NCI-H82 (cell line): Measurements from ENCODE around the gene KDF1.
A peak's percentile ranks its signal among the peaks of the same experiment; 100 is the strongest.
"Not testable (repeated sequence)": the region's sequence is repeated elsewhere in the genome, so short reads cannot be mapped to it uniquely, and the experiment has no call there.

ENCODE experiments used
- DNase-seq: peaks from one replicate; lab custom pipeline; 2025; lab: John Stamatoyannopoulos, UW

Gene KDF1

DNA sequence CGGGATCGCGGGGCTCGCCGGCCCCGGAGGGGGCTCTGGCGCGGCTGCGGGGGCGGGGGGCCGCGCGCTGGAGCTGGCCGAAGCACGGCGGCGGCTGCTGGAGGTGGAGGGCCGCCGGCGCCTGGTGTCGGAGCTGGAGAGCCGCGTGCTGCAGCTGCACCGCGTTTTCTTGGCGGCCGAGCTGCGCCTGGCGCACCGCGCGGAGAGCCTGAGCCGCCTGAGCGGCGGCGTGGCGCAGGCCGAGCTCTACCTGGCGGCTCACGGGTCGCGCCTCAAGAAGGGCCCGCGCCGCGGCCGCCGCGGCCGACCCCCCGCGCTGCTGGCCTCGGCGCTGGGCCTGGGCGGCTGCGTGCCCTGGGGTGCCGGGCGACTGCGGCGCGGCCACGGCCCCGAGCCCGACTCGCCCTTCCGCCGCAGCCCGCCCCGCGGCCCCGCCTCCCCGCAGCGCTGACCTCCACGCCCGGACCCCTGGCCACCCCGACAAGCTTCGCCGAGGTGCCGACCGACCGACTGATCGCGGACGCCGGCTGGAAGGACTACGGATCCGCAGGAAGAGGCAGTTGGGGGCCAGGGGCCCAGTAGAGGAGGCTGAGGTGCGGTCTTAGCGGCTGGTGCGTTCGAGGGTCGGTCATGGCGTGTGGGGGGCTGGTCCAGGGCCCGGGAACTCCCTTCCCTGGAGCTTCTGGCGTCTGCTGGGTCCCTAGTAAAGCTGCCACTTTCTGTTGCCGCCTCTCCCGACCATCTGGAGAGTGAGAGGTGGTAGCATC is 33.9 kb upstream of the KDF1 start:
- peak; percentile 62 for DNase-seq

- peak; percentile 93 for DNase-seq
These were observed 33.2 kb upstream of the KDF1 start, which contains the start of gene TRNP1 for GRCh38 chr1:26993237-26994019. TRNP1 (plus strand) TSS chr1:26993692; CDS start chr1:26993787, 95 bp downstream.

DNA sequence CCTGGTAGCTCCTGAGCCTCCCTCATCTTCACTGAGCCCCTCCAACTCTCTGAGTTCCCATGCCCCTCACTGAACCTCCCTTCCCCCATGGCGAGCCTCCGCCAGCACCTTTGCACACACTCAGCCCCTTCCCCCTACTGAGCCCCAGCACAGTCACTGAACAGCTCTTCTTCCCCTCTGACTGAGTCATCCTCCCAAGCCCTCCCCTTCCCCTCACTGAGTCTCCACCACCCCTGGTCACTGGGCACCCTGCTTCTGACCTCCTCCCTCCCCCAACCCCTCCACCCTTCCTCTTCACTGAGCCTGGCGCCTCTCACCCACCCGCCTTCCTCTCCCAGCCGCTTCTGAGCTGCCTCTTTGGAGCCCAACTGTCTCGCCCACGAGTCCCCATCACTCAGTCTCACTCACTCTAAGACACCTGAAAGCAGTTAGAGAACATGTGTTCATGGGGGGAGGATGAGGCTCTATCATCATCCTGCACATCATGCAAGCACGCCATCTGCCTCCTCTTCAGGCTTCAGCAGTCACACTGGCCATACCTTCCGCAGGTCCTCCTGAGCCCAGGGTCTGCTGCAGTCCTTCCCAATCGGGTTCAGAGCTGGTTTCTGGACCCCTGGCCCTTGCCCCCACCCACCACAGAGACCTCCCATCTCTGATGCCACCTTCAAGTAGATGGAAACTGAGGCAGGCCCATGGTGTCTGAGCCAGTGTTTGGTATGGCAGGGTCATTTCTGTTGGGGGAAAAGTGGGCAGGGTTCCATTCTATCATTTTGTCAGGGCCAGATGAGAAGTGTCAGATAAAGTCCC is 31.2 kb upstream of the KDF1 start:
- DNase-seq: peak; percentile 95

DNA sequence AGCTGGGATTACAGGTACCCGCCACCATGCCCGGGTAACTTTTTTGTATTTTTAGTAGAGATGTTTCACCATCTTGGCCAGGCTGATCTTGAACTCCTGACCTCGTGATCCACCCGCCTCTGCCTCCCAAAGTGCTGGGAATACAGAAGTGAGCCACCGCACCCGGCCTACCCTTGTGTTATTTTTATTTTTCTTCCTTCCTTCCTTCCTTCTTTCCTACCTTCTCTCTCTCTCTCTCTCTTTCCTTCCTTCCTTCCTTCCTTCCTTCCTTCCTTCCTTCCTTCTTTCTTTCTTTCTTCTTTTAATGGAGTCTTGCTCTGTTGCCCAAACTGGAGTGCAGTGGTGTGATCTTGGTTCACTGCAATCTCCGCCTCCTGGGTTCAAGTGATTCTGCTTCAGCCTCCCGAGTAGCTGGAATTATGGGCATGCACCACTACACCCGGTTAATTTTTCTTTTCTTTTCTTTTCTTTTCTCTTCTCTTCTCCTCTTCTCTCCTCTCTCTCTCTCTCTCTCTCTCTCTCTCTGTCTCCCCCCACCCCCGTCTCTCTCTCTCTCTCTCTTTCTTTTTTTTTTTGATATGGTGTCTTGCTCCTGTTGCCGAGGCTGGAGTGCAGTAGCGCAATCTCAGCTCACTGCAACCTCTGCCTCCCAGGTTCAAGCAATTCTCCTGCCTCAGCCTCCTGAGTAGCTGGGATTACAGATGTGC is 29.3 kb upstream of the KDF1 start:
- not testable (repeated sequence) for DNase-seq

DNA sequence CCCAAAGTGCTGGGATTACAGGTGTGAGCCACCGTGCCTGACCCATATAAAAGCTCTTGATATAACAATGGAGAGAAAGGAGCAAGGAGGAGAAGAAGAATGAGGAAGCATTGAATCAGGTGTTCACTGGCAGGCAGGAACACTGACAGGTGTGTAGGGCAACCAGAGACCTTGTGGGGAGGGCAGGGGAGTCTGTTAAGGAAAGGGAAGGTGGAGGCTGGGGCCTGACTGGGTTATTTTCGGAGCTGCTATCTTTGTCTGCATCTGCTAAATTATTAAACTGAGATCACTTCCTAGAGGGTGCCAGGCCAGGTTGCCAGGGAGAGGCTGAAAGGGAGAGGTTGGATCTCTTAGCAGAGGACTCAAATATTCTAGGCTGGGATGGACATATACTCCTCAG is 26.4 kb upstream of the KDF1 start:
- DNase-seq: no peak

GRCh38 chr1:26984291-26984690 is 24.0 kb upstream of the KDF1 start:
- DNase-seq: no peak

DNA sequence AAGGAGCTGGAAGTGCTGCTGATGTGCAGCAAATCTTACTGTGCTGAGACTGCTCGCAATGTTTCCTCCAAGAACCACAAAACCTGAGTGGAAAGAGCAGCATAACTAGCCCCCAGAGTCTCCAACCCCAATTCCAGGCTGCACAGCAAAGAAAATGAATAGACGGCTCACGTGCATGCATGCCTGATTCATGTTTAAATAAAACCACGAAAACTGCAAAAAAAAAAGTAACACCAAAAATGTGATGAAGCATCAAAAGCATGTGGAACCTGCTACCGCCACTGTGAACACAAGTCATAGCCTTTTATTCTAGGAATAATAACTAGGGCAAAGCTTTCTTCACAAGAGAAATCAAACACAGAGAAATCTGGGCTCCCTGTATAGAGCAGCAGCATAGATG is 23.6 kb upstream of the KDF1 start:
- DNase-seq: no peak

DNA sequence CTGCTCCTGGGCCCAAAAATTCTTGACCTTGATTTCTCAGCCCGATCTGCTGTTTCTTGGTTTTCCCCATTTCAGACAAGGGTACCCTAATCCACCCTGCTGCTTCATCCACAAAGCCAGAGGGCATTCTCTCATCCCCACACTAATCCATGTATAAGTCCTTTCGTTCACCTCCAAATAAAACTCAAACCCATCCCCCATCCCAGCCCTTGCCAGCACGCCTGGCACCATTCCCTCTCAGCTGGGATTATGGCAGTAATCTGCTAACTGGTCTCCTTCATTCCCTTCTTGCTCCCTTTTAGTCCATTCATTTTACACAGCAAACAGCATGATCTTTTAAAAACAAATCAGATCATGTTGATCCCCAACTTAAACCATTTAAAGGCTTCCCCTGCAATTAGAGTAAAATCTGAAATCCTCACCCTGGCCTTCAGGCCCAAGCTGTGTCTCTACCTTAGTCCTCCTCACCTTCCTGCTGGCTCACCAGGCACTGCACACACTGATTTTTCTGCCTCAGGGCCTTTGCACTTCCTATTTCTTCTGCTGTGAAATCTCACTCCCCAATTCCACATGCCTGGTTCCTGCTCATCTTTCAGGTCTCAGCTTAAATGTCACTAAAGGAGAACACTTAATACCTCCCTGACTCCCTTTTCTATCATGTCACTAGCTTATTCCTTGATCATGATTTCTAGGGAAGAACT is 21.0 kb upstream of the KDF1 start:
- peak; percentile 99 for DNase-seq

DNA sequence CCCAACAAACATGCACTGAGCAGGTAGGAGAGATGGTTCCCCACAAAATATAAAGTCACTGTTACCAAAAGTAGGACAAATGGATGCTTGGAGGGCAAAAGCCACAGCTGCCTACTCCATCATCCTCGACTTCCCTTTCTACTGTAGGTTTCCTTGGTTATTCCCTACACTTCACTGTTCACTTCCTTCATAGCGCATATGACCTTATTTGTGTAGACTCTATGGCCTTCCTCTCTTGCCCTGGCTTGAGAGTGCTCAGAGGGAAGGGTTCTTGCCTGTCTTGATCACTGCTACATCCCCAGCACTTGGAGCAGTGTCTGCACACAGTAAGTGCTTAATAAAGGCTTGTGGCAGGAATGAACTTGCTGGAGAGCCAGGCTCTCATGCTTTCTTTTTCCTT is 18.6 kb upstream of the KDF1 start:
- DNase-seq: no peak

GRCh38 chr1:26976621-26977510 is 16.6 kb upstream of the KDF1 start:
- no peak for DNase-seq

- no peak for DNase-seq
These were observed 12.6 kb upstream of the KDF1 start for GRCh38 chr1:26972821-26973220.

GRCh38 chr1:26972390-26972789 is 12.1 kb upstream of the KDF1 start:
- no peak for DNase-seq

- DNase-seq: no peak
These were observed 11.3 kb upstream of the KDF1 start for GRCh38 chr1:26971590-26971989.

- peak; percentile 64 for DNase-seq
These were observed 10.5 kb upstream of the KDF1 start for GRCh38 chr1:26970810-26971209.

DNA sequence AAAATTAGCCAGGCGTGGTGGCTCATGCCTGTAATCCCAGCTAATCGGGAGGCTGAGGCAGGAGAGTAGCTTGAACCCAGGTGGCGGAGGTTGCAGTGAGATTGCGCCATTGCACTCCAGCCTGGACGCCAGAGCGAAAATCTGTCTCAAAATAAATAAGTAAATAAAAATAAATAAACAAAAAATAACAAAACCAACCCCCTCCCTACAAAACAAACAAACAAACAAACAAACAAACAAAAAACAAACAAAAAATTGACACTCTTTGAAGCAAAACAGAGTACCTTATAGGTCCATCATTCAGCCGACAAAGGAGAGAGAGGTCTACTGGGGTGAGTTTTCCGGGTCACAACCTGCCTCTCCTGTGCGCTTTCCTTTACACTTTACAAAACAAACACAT is 5.4 kb upstream of the KDF1 start:
- DNase-seq: no peak

GRCh38 chr1:26965213-26965612 is 4.9 kb upstream of the KDF1 start:
- DNase-seq: no peak

GRCh38 chr1:26961826-26962225 is 1.6 kb upstream of the KDF1 start:
- no peak for DNase-seq

GRCh38 chr1:26960625-26960966 is 328 bp upstream of the KDF1 start:
- DNase-seq: no peak

DNA sequence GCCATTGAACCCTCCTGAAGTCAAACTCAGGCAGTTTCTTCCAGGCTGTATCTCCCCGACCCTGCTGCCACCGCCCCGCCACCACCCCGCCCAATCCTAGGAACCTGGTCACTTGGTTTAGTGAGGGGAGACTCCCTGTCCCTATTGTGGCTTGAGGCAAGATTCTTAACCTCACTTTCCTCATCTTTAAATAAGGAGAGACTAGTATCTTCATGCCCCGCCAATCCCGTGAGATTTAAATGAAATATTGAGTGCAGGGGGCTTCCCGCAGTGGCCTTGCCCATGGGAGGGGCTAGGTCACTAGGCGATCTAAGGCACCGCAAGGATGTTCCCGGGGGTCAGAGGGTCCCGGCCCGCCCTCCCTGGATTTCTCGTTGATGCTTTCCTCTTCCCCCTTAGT is 998 bp downstream of the KDF1 start:
- DNase-seq: no peak

DNA sequence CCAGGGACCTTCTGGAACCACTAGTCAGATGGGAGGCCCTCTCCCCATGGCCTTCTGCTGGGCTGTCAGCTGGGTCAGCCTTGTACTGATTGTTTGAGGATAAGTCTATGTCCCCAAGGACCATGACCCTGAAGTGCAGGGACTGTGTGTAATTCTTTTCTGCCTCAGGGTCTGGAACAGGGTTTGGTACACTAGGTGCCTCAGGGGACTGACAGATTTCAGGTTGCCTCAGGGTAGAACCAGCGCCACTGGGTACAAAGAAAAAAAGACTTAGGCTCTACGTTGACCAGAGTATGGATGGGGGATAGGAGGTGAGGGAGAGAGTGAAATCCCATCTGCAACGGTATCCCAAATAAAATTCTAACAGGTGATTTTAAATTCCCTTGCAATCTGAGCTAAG is 3.0 kb downstream of the KDF1 start:
- DNase-seq: no peak
